ENCODE results near the gene FNDC3B.

- no peak for TF ChIP-seq SRF (IDR thresholded peaks at IDR 0.05; ENCODE audit: low read depth, low read length)
- no peak for TF ChIP-seq POLR2A (IDR thresholded peaks at IDR 0.05; ENCODE audit: control extremely low read depth in 1 of 2, low read depth in 2 of 2, low read length in 2 of 2)
- no peak for TF ChIP-seq HDAC6 (IDR thresholded peaks at IDR 0.05; ENCODE audit: low read depth, low read length)
- TF ChIP-seq CTCF (IDR thresholded peaks at IDR 0.05; ENCODE audit: control extremely low read depth in 1 of 3, insufficient read depth in 1 of 3, low read depth in 1 of 3, low read length in 3 of 3) = no peak
- no peak for TF ChIP-seq MAX (IDR thresholded peaks at IDR 0.05)
- no peak for TF ChIP-seq GABPA (IDR thresholded peaks at IDR 0.05; ENCODE audit: borderline replicate concordance, insufficient read depth, low read length)
Measured at GRCh38 chr3:172167892-172168648, 128.7 kb downstream of the FNDC3B start.
